ENCODE results near the gene TNFRSF1B. TPM values are rescaled to one million over a fixed set of nuclear protein-coding genes. Genes with fewer than 3 reads are reported as not detected.

Gene TNFRSF1B
- total RNA-seq, 1 donor from 2014 or later = 14.0 TPM

GRCh38 chr1:12141163-12141850 lies 25.5 kb upstream of the TNFRSF1B start:
- no peak for DNase-seq (ENCODE audit: low spot score)

GRCh38 chr1:12142141-12142823 lies 24.5 kb upstream of the TNFRSF1B start:
- DNase-seq (ENCODE audit: low spot score) = no peak

- no peak for DNase-seq (ENCODE audit: low spot score)
Measured at GRCh38 chr1:12142891-12143630, 23.7 kb upstream of the TNFRSF1B start.

- peak; percentile 81 for DNase-seq (ENCODE audit: low spot score)
Measured at GRCh38 chr1:12143631-12144155, 23.1 kb upstream of the TNFRSF1B start.

- DNase-seq (ENCODE audit: low spot score) = no peak
Measured at GRCh38 chr1:12144236-12144635, 22.6 kb upstream of the TNFRSF1B start.

GRCh38 chr1:12144969-12145368 lies 21.8 kb upstream of the TNFRSF1B start:
- DNase-seq (ENCODE audit: low spot score) = no peak

- DNase-seq (ENCODE audit: low spot score) = no peak
Measured at GRCh38 chr1:12145616-12146342, 21.0 kb upstream of the TNFRSF1B start.

- no peak for DNase-seq (ENCODE audit: low spot score)
Measured at GRCh38 chr1:12146343-12147112, 20.3 kb upstream of the TNFRSF1B start.

- DNase-seq (ENCODE audit: low spot score) = no peak
Measured at GRCh38 chr1:12147201-12147701, 19.5 kb upstream of the TNFRSF1B start.

GRCh38 chr1:12148160-12148957 lies 18.4 kb upstream of the TNFRSF1B start:
- DNase-seq (ENCODE audit: low spot score) = no peak

- DNase-seq (ENCODE audit: low spot score) = no peak
Measured at GRCh38 chr1:12148958-12149790, 17.6 kb upstream of the TNFRSF1B start.

GRCh38 chr1:12149791-12150175 lies 17.0 kb upstream of the TNFRSF1B start:
- DNase-seq (ENCODE audit: low spot score) = no peak

- DNase-seq (ENCODE audit: low spot score) = no peak
Measured at GRCh38 chr1:12150456-12151200, 16.2 kb upstream of the TNFRSF1B start.

- DNase-seq (ENCODE audit: low spot score) = no peak
Measured at GRCh38 chr1:12151465-12151864, 15.3 kb upstream of the TNFRSF1B start.

GRCh38 chr1:12152113-12152891 lies 14.5 kb upstream of the TNFRSF1B start:
- DNase-seq (ENCODE audit: low spot score) = no peak

GRCh38 chr1:12153181-12153785 lies 13.5 kb upstream of the TNFRSF1B start:
- peak; percentile 42 for DNase-seq (ENCODE audit: low spot score)

- DNase-seq (ENCODE audit: low spot score) = no peak
Measured at GRCh38 chr1:12155328-12155727, 11.5 kb upstream of the TNFRSF1B start.
